ENCODE measurements around the gene CNDP1.
A peak's percentile ranks its signal among the peaks of the same experiment; 100 is the strongest.

Gene CNDP1

DNA sequence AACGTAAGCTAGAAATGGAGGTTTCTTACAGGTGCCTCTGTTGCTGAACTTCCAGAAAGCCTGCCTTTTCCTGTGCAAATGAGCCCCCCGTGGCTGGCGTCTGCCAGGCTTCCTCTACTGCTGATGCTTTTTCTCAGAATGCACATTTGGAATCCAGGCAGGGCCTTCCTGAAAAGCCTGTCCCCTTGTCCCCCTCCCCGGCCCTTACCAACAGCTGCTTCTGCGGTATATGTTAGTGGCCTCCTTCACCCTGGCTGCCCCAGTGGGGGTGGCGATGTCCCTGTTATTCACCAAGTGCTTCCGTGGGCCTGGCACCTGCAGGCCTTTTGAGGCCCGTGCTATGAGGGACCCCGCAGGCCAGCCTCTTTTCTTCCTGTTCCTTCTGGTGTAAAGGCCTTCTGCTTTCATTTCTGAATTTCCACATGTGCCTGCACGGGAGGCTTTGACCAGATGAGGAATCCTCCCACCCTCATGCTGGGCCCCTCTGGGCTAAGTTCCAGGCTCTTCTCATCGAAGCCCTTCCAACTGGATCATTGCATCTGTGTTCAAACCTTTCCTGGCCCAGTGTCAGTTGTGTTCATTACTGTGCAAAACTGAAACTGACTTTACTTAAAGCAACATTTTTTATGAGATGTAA, 27.7 kb upstream of the CNDP1 start:
- DNase-seq = peak; percentile 87

DNA sequence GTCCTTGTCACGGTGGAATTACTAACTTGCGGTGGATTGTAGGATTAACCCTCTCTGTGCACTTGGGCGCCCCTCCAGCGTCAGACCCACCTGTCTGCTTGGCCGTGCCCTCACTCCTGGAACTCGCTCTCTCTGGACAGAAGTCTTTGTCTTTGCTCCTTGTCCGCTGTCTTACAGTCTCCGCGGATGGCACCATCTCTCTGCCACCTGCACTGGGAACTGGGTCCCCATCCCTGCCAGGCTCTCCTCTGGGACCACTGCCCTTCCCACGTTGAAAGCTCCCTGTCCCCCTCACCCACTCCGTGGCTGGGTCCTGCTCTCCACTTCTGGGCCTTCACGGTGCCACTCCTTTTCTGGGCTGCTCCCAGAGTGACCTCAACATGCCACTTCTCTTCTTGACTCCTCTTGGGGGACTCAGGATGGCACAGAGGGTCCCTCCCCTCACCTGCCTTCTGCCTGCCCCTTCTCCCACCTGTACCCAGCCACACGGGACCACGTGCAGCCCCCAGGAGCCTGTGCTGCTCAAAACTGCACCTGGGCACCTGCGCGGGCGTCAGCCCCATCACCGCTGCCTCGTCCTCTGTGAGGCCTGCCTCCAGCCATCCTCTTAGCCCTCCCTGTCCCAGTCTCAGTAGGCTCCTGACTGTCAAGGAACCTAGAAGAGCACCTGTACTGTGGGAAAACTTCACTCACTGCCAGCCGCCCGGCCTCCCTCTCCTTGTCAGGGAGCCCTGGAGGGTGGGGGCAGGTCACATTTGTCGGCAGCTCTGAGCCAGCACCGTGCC, 27.0 kb upstream of the CNDP1 start:
- no peak for DNase-seq

GRCh38 chr18:74507927-74508326, 26.4 kb upstream of the CNDP1 start:
- no peak for DNase-seq

DNA sequence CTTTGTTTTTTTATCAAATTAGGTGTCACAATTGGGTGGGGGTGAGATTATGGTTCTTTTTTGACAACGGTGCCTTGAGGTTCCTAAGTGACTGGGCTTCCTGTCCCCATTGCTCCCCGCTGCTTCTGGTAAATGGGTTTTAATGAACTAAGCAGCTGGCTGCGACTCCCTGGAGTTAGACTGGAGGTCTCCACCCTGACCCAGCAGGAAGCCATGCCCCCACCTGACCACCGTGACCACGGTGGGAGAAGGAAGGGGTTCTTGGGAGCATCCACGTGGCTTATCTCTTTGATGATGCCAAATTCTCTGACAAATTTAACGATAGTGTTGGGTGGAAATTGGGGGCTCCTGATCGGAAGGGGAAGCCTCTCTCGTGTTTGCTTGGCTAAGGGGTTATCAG, 25.9 kb upstream of the CNDP1 start:
- DNase-seq = no peak

DNA sequence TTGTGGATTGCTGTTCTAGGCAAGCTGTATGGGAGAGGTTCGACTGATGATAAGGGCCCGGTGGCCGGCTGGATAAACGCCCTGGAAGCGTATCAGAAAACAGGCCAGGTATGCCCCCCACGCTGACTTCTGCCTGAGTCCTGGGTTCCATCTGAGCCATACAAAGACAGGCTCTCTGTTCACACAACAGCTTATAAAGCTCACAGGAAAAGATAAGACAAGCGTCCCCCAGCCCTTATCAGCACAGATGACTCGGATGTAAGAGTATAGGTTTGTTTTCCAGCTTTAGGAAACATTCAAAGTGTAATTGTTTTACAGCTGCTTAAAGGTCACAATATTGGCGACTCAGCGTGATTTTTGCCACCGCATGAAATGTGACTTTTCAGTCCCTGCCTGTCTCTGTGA, 25.5 kb upstream of the CNDP1 start:
- no peak for DNase-seq

DNA sequence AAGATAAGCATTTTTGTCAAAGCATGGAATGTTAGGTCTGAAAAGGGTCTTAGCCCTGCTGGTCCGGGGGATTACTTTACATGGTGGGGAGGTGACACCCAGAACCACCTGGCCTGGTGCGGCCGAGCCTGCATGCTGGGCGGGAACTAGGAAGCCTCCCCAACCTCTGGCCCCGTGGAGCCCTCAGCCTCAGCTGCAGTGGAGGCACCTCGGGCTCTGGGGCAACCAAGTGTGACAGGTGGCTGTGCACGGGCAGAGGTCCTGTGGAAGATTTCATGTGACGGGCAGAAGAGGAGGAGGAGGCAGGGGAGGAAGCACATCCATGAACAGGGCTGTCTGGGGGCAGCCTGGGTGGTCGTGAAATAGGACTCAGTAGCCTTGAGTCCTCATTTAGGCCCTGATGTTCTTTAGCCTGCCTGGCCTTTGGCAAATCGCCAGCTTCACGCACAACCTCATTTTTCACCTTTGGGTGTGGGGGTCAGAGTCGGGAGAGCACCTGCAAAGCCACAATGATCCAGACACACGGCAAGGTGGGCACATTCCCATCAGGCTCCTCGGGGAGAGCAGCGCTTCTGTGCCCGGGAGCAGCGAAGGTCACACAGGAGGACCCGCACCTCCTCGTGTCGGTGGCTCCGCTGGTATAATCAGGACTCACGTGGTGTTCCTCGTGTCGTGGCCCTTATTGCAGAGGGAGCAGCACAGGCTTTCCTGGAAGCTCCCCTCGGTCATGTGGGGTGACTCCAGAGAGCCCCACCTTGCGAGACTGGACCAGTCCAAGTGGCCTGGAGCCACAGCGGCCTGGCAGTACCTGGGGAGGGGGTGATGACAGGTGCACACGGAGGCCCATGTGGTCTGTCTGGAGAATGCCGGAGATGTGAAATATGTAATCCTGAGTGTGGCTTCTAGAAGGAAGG, 24.2 kb upstream of the CNDP1 start:
- no peak for DNase-seq

DNA sequence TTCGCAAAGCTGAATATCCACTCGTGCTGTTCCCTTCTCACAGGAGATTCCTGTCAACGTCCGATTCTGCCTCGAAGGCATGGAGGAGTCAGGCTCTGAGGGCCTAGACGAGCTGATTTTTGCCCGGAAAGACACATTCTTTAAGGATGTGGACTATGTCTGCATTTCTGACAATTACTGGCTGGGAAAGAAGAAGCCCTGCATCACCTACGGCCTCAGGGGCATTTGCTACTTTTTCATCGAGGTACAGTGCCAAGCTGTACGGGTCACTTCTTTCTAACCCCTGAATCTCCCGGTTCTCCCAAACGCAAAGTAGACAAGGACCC, 23.6 kb upstream of the CNDP1 start:
- no peak for DNase-seq

DNA sequence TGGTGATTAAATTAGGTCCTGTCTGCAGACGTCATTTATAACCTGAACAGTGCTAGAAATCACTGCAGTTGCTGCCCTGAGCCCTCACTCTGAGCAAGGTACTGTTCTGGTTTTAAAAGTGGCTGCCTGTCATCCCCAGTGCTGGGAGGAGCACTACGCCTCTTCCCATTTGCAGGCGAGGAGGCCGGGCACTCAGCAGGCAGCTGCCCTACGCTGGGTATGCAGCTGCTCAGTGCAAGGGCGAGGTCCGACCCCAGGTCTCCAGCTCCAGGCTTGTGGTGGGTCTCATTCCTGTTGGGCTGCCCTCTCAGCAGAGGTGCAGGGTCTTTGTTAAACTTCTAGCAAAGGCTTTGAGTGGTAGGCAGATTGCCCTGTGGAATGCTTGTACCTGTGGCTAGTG, 22.5 kb upstream of the CNDP1 start:
- DNase-seq = no peak

DNA sequence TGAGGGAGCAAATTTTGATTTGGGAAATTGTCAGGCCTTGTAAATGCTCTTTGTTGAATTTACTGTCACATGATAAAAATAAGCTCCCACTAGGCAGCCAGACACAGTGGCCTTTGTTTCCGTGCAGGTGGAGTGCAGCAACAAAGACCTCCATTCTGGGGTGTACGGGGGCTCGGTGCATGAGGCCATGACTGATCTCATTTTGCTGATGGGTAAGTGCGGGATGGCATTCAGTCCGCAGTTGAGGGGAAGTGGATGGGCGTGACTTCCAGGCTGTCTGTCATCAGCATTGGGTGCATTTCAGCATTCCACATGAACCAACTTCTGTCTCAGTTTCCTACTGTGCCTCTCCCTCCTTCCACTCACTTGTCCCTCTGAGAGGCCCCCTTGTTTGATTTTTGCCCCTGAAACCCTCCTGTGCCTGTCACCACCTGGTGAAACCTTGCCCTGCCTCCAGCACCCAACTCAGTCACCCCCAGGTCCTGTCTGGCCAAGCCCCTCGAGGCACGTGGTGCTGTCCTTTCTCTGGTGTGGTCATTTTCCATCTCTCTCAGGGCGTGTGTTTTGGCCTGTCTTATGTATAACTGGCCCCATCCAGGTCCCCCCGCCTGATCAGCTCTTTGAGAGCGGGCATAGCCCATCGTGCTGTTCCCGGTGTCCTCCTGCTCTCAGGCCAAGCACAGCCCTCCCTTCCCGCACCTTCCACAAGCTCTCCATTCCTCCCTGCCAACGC, 21.8 kb upstream of the CNDP1 start:
- no peak for DNase-seq

DNA sequence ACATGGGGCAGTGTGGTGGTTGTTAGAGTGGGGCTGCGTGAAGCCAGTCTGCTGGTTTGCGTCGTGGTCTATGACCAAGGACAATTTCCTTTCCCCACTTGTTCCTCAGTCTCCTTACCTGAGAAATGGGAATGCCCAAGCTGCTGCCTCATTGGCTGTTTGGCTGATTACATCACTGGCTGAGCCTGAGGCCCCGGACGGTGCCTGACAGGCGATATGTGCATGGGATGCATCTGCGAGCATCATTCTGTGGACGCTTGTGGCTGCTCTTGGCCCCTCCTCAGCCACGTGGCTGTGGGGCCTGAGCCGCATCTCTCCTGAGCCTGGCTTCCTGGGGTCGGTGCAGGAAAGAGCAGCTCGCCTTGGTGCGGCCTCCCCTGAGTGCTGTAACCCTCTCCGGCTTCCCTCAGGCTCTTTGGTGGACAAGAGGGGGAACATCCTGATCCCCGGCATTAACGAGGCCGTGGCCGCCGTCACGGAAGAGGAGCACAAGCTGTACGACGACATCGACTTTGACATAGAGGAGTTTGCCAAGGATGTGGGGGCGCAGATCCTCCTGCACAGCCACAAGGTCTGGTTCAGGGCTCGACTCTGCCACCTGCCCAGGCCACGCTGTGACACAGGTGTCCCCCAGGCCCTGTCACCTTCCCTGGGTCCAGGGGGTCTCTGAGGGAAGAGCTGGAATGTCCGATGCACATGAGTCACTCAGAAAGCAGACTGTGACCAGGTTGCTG, 21.0 kb upstream of the CNDP1 start:
- no peak for DNase-seq

DNA sequence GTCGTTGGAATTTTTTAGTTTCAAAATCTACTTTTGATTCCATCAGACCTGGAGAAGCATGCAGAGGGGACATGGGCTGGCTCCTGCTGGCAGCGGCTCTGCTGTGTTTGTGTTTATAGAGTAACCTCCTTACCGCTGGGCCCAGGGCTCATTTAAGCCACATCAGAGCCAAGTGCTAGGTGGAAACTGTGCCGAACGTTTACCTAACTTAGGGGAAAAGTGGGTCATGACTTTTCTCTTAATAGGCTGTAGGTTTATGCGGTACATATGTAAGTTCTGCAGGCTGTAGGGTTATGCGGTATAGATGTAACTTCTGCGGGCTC, 20.5 kb upstream of the CNDP1 start:
- no peak for DNase-seq

GRCh38 chr18:74514860-74515495, 19.3 kb upstream of the CNDP1 start:
- no peak for DNase-seq

DNA sequence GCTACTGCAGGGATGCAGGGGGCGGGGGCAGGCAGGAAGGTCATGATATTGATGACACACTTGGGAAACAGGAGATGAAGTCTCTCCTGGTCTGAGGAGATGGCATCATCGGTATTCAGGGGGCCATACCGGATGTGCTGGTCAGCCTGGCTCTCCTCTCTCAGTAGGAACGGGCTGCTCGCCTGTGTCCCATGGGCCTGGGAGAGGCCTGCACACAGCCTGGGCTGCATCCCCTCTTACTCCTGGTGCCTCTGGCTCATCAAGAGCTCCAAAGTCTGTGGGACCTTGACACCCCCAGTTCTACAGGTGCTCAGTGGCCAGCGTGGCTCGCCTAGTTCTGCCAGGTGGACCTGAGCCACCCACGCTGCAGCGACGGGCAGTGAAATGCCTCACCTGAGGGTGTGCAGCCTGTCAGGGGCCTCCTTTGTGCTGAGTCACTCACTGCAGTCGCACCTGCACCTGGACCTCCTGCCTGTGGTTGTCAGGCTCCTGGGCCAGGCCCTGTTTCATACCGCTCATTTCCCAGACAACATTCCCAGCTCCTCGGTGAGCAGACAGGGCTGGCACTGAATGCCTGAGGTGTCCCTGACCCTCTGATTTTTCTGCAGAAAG, 18.6 kb upstream of the CNDP1 start:
- DNase-seq = no peak

DNA sequence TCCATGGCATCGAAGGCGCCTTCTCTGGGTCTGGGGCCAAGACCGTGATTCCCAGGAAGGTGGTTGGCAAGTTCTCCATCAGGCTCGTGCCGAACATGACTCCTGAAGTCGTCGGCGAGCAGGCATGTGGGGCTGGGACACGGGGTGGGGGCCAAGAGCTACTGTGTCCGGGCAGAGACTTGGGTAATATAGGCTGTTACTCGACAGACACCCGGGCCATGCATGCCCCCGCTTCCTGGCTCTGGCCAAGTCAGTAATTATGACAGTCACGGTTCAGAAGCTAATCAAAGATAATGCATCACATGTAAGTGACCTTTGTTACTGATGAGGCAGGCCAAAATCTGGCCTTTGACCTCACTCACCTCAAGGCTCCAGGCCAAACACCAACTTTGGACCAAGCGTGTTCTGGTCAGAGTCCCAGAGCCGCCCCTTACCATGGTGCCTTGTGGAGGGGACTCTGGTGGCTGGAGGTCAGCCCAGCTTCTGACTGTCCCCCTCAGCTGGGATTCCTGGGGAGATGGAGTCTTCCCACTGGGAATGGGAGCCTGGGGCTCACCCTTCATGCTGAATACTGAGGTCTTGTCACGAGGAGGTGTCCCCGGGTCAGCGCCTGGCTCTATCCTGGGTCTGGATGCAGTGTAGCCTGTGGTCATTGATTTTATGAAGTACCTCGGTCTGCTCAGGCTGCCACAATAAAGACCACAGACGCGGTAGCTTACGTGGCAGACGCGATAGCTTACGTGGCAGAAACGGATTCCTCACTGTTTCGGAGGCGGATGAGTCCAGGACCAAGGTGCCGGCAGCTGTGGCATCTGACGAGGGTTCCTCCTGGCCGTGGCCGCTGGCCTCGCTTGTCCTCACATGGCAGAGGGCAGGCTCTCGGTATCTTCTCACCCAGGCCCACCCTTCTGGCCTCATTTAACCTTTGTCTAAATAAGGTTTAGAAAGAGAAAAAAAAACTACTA, 17.7 kb upstream of the CNDP1 start:
- no peak for DNase-seq

- DNase-seq = no peak
Observed at GRCh38 chr18:74517236-74517630, 17.1 kb upstream of the CNDP1 start.

- DNase-seq = no peak
Observed at GRCh38 chr18:74518456-74519295, 15.6 kb upstream of the CNDP1 start.

GRCh38 chr18:74519320-74520095, 14.8 kb upstream of the CNDP1 start:
- DNase-seq = no peak

- DNase-seq = no peak
Observed at GRCh38 chr18:74520096-74520833, 14.0 kb upstream of the CNDP1 start.

Measured in MV-4-11 (cell line).